Activated naive CD4-positive, alpha-beta T cell treated with anti-CD3 and anti-CD28 coated beads, Interleukin-2, amount 10 ng/mL, durations not matched to agents 7 days and 5 days (primary cell): ENCODE measurements around the gene ATRX.
"Not testable (repeated sequence)": the region's sequence is repeated elsewhere in the genome, so short reads cannot be mapped to it uniquely, and the experiment has no call there.

Source experiments
- CTCF ChIA-PET: fragments of 350-600 bp; sonication (Branson Sonifier 250); formaldehyde crosslinking; loops from one replicate; lab custom pipeline; 2021; ENCODE audit warnings: antibody characterized with exemption; lab: Charles Lee
- DNase-seq: peaks from one replicate; pipeline ENCODE4 v3.0.0-alpha.2; 2020
- H3K27ac Mint-ChIP-seq: one replicate; pipeline ENCODE4 v1.8.0; 2021; ENCODE audit warnings: mild to moderate bottlenecking, moderate library complexity, mixed read lengths
- H3K27me3 Mint-ChIP-seq: one replicate; pipeline ENCODE4 v1.8.0; 2021; ENCODE audit warnings: mild to moderate bottlenecking, mixed read lengths
- H3K36me3 Mint-ChIP-seq: one replicate; pipeline ENCODE4 v1.8.0; 2021; ENCODE audit warnings: mixed read lengths
- H3K4me1 Mint-ChIP-seq: one replicate; pipeline ENCODE4 v1.8.0; 2021; ENCODE audit warnings: mixed read lengths
- H3K4me3 Mint-ChIP-seq: one replicate; pipeline ENCODE4 v1.8.0; 2021; ENCODE audit warnings: mild to moderate bottlenecking, moderate library complexity, mixed read lengths
- H3K9me3 Mint-ChIP-seq: one replicate; pipeline ENCODE4 v1.8.0; 2021; ENCODE audit warnings: mixed read lengths

Gene ATRX

GRCh38 chrX:77621453-77621852, 164.6 kb downstream of the ATRX start:
- DNase-seq, CTCF ChIA-PET, H3K27ac Mint-ChIP-seq, H3K27me3 Mint-ChIP-seq, H3K4me3 Mint-ChIP-seq, H3K9me3 Mint-ChIP-seq: not testable (repeated sequence)
- peaks cover 19% of the 10 kb centered on the region for H3K4me1 Mint-ChIP-seq
- H3K36me3 Mint-ChIP-seq, result peaks cover 23% of the 10 kb centered on the region

- no peak for DNase-seq
- no peak overlapping the region for H3K4me3 Mint-ChIP-seq
- H3K4me1 Mint-ChIP-seq, result peaks cover 3% of the 10 kb centered on the region
- peaks cover 16% of the 10 kb centered on the region for H3K36me3 Mint-ChIP-seq
- H3K27me3 Mint-ChIP-seq, result no peaks in the 10 kb centered on the region
- H3K9me3 Mint-ChIP-seq, result no peaks in the 10 kb centered on the region
- no peak overlapping the region for H3K27ac Mint-ChIP-seq
- CTCF ChIA-PET, result interaction anchor here (0.7 kb wide), 1 partner anchor 55 kb away, joined by 3 read pairs; no protein-coding TSS in a partner anchor
These were observed 168.8 kb downstream of the ATRX start for GRCh38 chrX:77617206-77617605.

GRCh38 chrX:77603635-77604336, 182.2 kb downstream of the ATRX start:
- no peaks in the 10 kb centered on the region for H3K4me1 Mint-ChIP-seq
- CTCF ChIA-PET, result no interaction called here
- H3K27ac Mint-ChIP-seq, result no peak overlapping the region
- no peaks in the 10 kb centered on the region for H3K9me3 Mint-ChIP-seq
- no peak overlapping the region for H3K4me3 Mint-ChIP-seq
- H3K27me3 Mint-ChIP-seq, result no peaks in the 10 kb centered on the region
- DNase-seq, result no peak
- peaks cover 21% of the 10 kb centered on the region for H3K36me3 Mint-ChIP-seq

DNA sequence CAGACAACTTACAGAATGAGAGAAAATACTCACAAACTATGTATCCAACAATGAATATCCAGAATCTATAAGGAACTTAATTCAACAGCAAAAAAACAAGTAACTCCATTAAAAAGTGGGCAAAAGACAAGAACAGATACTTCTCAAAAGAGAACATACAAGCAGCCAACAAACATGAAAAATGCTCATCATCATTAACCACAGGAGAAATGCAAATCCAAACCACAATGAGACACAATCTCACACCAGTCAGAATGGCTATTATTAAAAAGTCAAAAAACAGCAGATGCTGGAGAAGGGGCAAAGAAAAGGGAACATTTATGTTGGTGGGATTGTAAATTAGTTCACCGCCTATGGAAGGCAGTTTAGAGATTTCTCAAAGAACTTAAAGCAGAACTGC, 188.5 kb downstream of the ATRX start:
- no peak overlapping the region for H3K27ac Mint-ChIP-seq
- peaks cover 19% of the 10 kb centered on the region for H3K36me3 Mint-ChIP-seq
- CTCF ChIA-PET, result no interaction called here

GRCh38 chrX:77597090-77597489, 188.9 kb downstream of the ATRX start:
- Mint-ChIP-seq H3K4me1 (no peaks in the 10 kb centered on the region), H3K27me3 (no peaks in the 10 kb centered on the region), H3K27ac (no peak overlapping the region), H3K9me3 (no peaks in the 10 kb centered on the region), H3K36me3 (peaks cover 19% of the 10 kb centered on the region), H3K4me3 (no peak overlapping the region)
- CTCF ChIA-PET, result no interaction called here
- no peak for DNase-seq

More for the DNA sequence above, 188.5 kb downstream of the ATRX start:
- Mint-ChIP-seq H3K9me3 (no peaks in the 10 kb centered on the region), H3K4me1 (no peaks in the 10 kb centered on the region), H3K27me3 (no peaks in the 10 kb centered on the region), H3K4me3 (no peak overlapping the region)
- DNase-seq, result no peak

DNA sequence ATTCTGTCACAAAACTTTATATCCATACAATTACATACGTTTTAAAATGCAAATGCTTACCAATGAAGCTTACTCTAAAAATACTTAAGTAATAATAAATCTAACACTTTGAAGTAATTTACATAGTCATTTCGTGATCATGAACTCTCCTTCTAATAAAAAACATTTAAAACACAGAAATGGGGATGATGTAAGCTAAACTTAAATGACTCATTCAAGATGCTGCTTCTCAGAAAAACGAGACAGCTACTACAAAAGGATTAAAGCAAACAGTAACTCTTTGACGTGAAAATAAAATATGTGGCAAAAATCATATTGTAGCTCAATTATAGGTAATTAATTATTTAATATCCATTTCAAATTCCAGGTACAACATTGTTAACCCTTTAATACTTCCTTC, 190.2 kb downstream of the ATRX start:
- CTCF ChIA-PET, result interaction anchor here (0.6 kb wide), 1 partner anchor 525 kb away, joined by 3 read pairs; no protein-coding TSS in a partner anchor

DNA sequence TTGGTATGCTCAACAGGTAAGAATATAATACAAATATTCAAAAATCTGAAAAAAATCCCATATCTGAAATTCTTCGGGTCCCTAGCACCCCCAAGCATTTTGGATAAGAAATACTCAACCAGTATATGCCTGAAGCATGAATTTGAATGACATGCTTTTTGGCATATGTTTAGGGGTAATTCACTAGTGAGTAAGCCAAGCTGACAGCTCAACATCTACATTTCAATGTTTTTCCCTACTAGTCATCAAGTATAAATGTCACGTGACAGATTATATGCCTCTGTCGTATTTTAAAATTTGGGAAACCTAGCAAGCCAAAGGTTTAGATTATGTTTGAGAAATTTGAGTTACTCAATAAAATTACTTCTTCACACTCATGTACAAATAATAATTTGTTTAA, 213.7 kb downstream of the ATRX start:
- H3K9me3 Mint-ChIP-seq, result no peaks in the 10 kb centered on the region
- no peaks in the 10 kb centered on the region for H3K27me3 Mint-ChIP-seq
- no peak overlapping the region for H3K4me3 Mint-ChIP-seq
- no peaks in the 10 kb centered on the region for H3K4me1 Mint-ChIP-seq
- peaks cover 19% of the 10 kb centered on the region for H3K36me3 Mint-ChIP-seq
- no peak overlapping the region for H3K27ac Mint-ChIP-seq
- CTCF ChIA-PET, result no interaction called here
- no peak for DNase-seq

More for the DNA sequence above, 190.2 kb downstream of the ATRX start:
- no peak overlapping the region for H3K4me3 Mint-ChIP-seq
- H3K4me1 Mint-ChIP-seq, result no peaks in the 10 kb centered on the region
- H3K27ac Mint-ChIP-seq, result no peak overlapping the region
- H3K27me3 Mint-ChIP-seq, result no peaks in the 10 kb centered on the region
- no peak for DNase-seq
- peaks cover 20% of the 10 kb centered on the region for H3K36me3 Mint-ChIP-seq
- no peaks in the 10 kb centered on the region for H3K9me3 Mint-ChIP-seq

GRCh38 chrX:77565278-77565677, 220.7 kb downstream of the ATRX start:
- no peak overlapping the region for H3K27ac Mint-ChIP-seq
- CTCF ChIA-PET, result no interaction called here
- H3K4me3 Mint-ChIP-seq, result no peak overlapping the region

GRCh38 chrX:77564823-77565222, 221.2 kb downstream of the ATRX start:
- peaks cover 5% of the 10 kb centered on the region for H3K9me3 Mint-ChIP-seq
- H3K4me1 Mint-ChIP-seq, result no peaks in the 10 kb centered on the region
- H3K36me3 Mint-ChIP-seq, result peaks cover 27% of the 10 kb centered on the region
- no peaks in the 10 kb centered on the region for H3K27me3 Mint-ChIP-seq
- DNase-seq, result no peak
- H3K27ac Mint-ChIP-seq, result no peak overlapping the region
- H3K4me3 Mint-ChIP-seq, result no peak overlapping the region
- CTCF ChIA-PET, result no interaction called here

More at GRCh38 chrX:77565278-77565677, 220.7 kb downstream of the ATRX start:
- DNase-seq, result no peak
- Mint-ChIP-seq H3K27me3 (no peaks in the 10 kb centered on the region), H3K4me1 (no peaks in the 10 kb centered on the region), H3K36me3 (peaks cover 27% of the 10 kb centered on the region), H3K9me3 (peaks cover 5% of the 10 kb centered on the region)

- no peak for DNase-seq
- CTCF ChIA-PET, result no interaction called here
- Mint-ChIP-seq H3K4me3 (no peak overlapping the region), H3K36me3 (peaks cover 20% of the 10 kb centered on the region), H3K9me3 (peaks cover 5% of the 10 kb centered on the region), H3K27ac (no peak overlapping the region), H3K27me3 (no peaks in the 10 kb centered on the region), H3K4me1 (no peaks in the 10 kb centered on the region)
These were observed 224.6 kb downstream of the ATRX start for GRCh38 chrX:77561372-77561771.

GRCh38 chrX:77556276-77556675, 229.7 kb downstream of the ATRX start:
- Mint-ChIP-seq H3K4me3 (no peak overlapping the region), H3K9me3 (no peaks in the 10 kb centered on the region), H3K27ac (no peak overlapping the region), H3K4me1 (no peaks in the 10 kb centered on the region), H3K27me3 (no peaks in the 10 kb centered on the region), H3K36me3 (peaks cover 22% of the 10 kb centered on the region)
- no peak for DNase-seq
- CTCF ChIA-PET, result no interaction called here

GRCh38 chrX:77548751-77549150, 237.3 kb downstream of the ATRX start:
- H3K9me3 Mint-ChIP-seq, result peaks cover 3% of the 10 kb centered on the region
- no peak for DNase-seq
- CTCF ChIA-PET, result no interaction called here
- H3K4me3 Mint-ChIP-seq, result no peak overlapping the region
- no peaks in the 10 kb centered on the region for H3K27me3 Mint-ChIP-seq
- H3K36me3 Mint-ChIP-seq, result peaks cover 19% of the 10 kb centered on the region
- H3K4me1 Mint-ChIP-seq, result no peaks in the 10 kb centered on the region
- H3K27ac Mint-ChIP-seq, result no peak overlapping the region

GRCh38 chrX:77539778-77540177, 246.2 kb downstream of the ATRX start:
- H3K27ac Mint-ChIP-seq, H3K4me3 Mint-ChIP-seq, H3K4me1 Mint-ChIP-seq, H3K27me3 Mint-ChIP-seq, DNase-seq, CTCF ChIA-PET: not testable (repeated sequence)
- H3K36me3 Mint-ChIP-seq, result peaks cover 38% of the 10 kb centered on the region
- peaks cover 29% of the 10 kb centered on the region for H3K9me3 Mint-ChIP-seq

- CTCF ChIA-PET, H3K4me3 Mint-ChIP-seq, H3K27ac Mint-ChIP-seq, H3K4me1 Mint-ChIP-seq, H3K9me3 Mint-ChIP-seq, DNase-seq, H3K27me3 Mint-ChIP-seq: not testable (repeated sequence)
- H3K36me3 Mint-ChIP-seq, result peaks cover 46% of the 10 kb centered on the region
These were observed 254.8 kb downstream of the ATRX start for GRCh38 chrX:77531261-77531660.

- Mint-ChIP-seq H3K4me3 (no peak overlapping the region), H3K27ac (no peak overlapping the region), H3K27me3 (no peaks in the 10 kb centered on the region), H3K36me3 (peaks cover 44% of the 10 kb centered on the region), H3K9me3 (peaks cover 10% of the 10 kb centered on the region), H3K4me1 (peaks cover 3% of the 10 kb centered on the region)
- no peak for DNase-seq
- CTCF ChIA-PET, result no interaction called here
These were observed 258.0 kb downstream of the ATRX start for GRCh38 chrX:77528034-77528433.
